Measurements from ENCODE around the gene SDE2. TPM values are rescaled to one million over a fixed set of nuclear protein-coding genes. Genes with fewer than 3 reads are reported as not detected.

The SDE2 gene
- total and polyA plus RNA-seq, 2 of the 8 experiments (the other 6 are each of a cell fraction or from before 2014, with no cell fraction given) = 8.5 to 16.7 TPM

GRCh38 chr1:225946803-225947202 is 52.3 kb downstream of the SDE2 start:
- H4K20me1 ChIP-seq (replicated peaks in 1 of 2; ENCODE audit: control insufficient read depth in 1 of 2, insufficient read depth in 2 of 2, low read length in 2 of 2) = no peaks in the 10 kb centered on the region
- POLR2A ChIA-PET (ENCODE audit: partially characterized antibody) = interaction anchor here (1.0 to 1.9 kb wide), 2 partner anchors 23 to 58 kb away, joined by 3 to 6 read pairs; partner anchors contain the start of genes LEFTY1 and PYCR2
- no peak overlapping the region; a peak in 1 of 4 replicates for H3K4me2 ChIP-seq (ENCODE audit: insufficient read depth in 1 of 2, low read depth in 2 of 2, low read length in 2 of 2)
- no peak overlapping the region for H4K91ac ChIP-seq (replicated peaks; ENCODE audit: insufficient read length, low read length)
- 92% methylated on average over 5 of the region's 5 CpGs; no CpG with 5 or more reads in 1 of the 2 experiments for WGBS, 2 experiments (ENCODE audit: extremely low coverage in 1 of 2, insufficient coverage in 1 of 2, insufficient read length in 1 of 2, insufficient replicate concordance in 2 of 2, low coverage in 1 of 2, low lambda C conversion rate in 2 of 2, missing lambda C conversion rate in 1 of 2)
- no peak overlapping the region for H3K23ac ChIP-seq (ENCODE audit: insufficient read length)
- H2BK12ac ChIP-seq (ENCODE audit: low read depth, low read length) = no peak overlapping the region
- no peak overlapping the region for H2AFZ ChIP-seq (ENCODE audit: low read length)
- H3K9ac ChIP-seq (replicated peaks in 1 of 4; ENCODE audit: extremely low read depth in 1 of 4, low read depth in 3 of 4, low read length in 3 of 4) = no peak overlapping the region
- H3K27me3 ChIP-seq (replicated peaks in 1 of 4; ENCODE audit: control insufficient read depth in 3 of 4, extremely low read depth in 1 of 4, insufficient read depth in 3 of 4, low read length in 3 of 4) = peaks cover 0 to 7% (median 5%) of the 10 kb centered on the region in 4 experiments; a peak in 3 of 7 replicates
- H3K79me1 ChIP-seq (ENCODE audit: low read depth, low read length) = no peaks in the 10 kb centered on the region
- H3K18ac ChIP-seq (ENCODE audit: extremely low read depth, low read length) = no peak overlapping the region
- no peak overlapping the region for H3K4me3 ChIP-seq (ENCODE audit: extremely low read depth in 1 of 4, insufficient read depth in 2 of 4, low read depth in 3 of 4, low read length in 4 of 4)
- H2BK15ac ChIP-seq (ENCODE audit: low read length) = no peak overlapping the region
- H4K5ac ChIP-seq (ENCODE audit: insufficient read length, low read depth, low read length) = no peak overlapping the region
- no peak overlapping the region for H2BK5ac ChIP-seq (ENCODE audit: low read depth, low read length)
- H3K79me2 ChIP-seq (ENCODE audit: control insufficient read depth in 1 of 2, insufficient read depth in 2 of 2, low read length in 2 of 2) = no peaks in the 10 kb centered on the region
- H3K36me3 ChIP-seq (ENCODE audit: control insufficient read depth in 2 of 4, insufficient read depth in 4 of 4, low read length in 3 of 4) = no peaks in the 10 kb centered on the region
- DNase-seq (ENCODE audit: low read depth in 1 of 2, low spot score in 2 of 2) (no peak), FAIRE-seq (no peak)
- CTCF ChIA-PET (ENCODE audit: partially characterized antibody) = interaction anchor here (3.1 kb wide), 1 partner anchor 15 kb away, joined by 25 read pairs; no protein-coding TSS in a partner anchor
- no peak overlapping the region for H3K27ac ChIP-seq (ENCODE audit: low read depth, low read length)
- no peak overlapping the region for H2BK120ac ChIP-seq (replicated peaks; ENCODE audit: low read depth, low read length)
- no peak overlapping the region for H4K8ac ChIP-seq (ENCODE audit: extremely low read depth, insufficient read depth, low read length)
- no peaks in the 10 kb centered on the region for H3K23me2 ChIP-seq (ENCODE audit: low read depth, low read length)
- no peak overlapping the region for H2BK20ac ChIP-seq (ENCODE audit: low read length)
- H3K9me3 ChIP-seq (ENCODE audit: insufficient read depth in 2 of 2, low read depth in 1 of 2, low read length in 1 of 2) = no peaks in the 10 kb centered on the region
- H3K4me1 ChIP-seq (replicated peaks in 1 of 4; ENCODE audit: control insufficient read depth in 3 of 4, insufficient read depth in 4 of 4, low read length in 3 of 4) = peaks cover 9 to 21% (median 13%) of the 10 kb centered on the region in 4 experiments
- H3K14ac ChIP-seq (ENCODE audit: insufficient read length) = no peak overlapping the region
- H2AK5ac ChIP-seq (ENCODE audit: low read depth, low read length) = no peak overlapping the region
- H3K56ac ChIP-seq (replicated peaks; ENCODE audit: insufficient read length, low read depth, low read length) = no peak overlapping the region
- H3K4ac ChIP-seq (replicated peaks; ENCODE audit: insufficient read length, low read depth, low read length) = no peak overlapping the region
- TF ChIP-seq RAD21 (IDR thresholded peaks at IDR 0.05 in 1 of 2, conservative IDR thresholded peaks at IDR 0.05 in 1 of 2; ENCODE audit: low read depth in 2 of 2, low read length in 2 of 2) = no peak
- TF ChIP-seq BCL11A (IDR thresholded peaks at IDR 0.05; ENCODE audit: low read depth in 2 of 2, low read length in 2 of 2) = no peak
- TF ChIP-seq KDM5A (IDR thresholded peaks at IDR 0.05; ENCODE audit: low read length) = no peak
- TF ChIP-seq TEAD4 (IDR thresholded peaks at IDR 0.05; ENCODE audit: low read depth, low read length) = no peak
- no peak for TF ChIP-seq RNF2 (IDR thresholded peaks at IDR 0.05; ENCODE audit: borderline replicate concordance, low read depth, low read length, missing control alignments, poor library complexity, severe bottlenecking)
- no peak for TF ChIP-seq GTF2F1 (IDR thresholded peaks at IDR 0.05; ENCODE audit: borderline replicate concordance, low read depth, low read length)
- TF ChIP-seq SIX5 (IDR thresholded peaks at IDR 0.05; ENCODE audit: low read depth, low read length) = no peak
- no peak for TF ChIP-seq TAF7 (optimal IDR thresholded peaks at IDR 0.05; ENCODE audit: borderline replicate concordance, low read depth, low read length)
- no peak for TF ChIP-seq PHF8 (conservative IDR thresholded peaks at IDR 0.05; ENCODE audit: low read depth, low read length)
- TF ChIP-seq ATF3 (IDR thresholded peaks at IDR 0.05; ENCODE audit: insufficient read depth, low read depth, low read length) = no peak
- no peak for TF ChIP-seq KDM4A (IDR thresholded peaks at IDR 0.05; ENCODE audit: low read depth, low read length, severe bottlenecking)

Measured in H1 (cell line).